ENCODE measurements around the gene CNOT4. TPM values are rescaled to one million over a fixed set of nuclear protein-coding genes. Genes with fewer than 3 reads are reported as not detected.

The CNOT4 gene
- total RNA-seq, 1 experiment from 2014 or later: 22.0 TPM

DNA sequence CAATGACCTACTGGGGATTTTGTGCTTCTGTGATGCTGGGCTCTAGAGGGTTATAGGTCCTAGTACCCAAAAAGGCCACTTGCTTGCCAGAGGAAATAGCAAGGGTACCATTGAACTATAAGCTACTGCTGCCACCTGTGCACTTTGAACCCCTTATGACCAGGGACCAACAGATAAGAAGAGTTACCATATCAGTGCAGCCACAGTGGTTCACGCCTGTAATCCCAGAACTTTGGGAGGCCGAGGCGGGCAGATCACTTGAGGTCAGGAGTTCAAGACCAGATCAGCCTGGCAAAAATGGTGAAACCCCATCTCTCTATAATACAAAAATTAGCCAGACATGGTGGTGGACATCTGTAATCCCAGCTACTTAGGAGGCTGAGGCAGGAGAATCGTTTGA is 15.5 kb upstream of the CNOT4 start:
- H3K27ac Mint-ChIP-seq (ENCODE audit: unreplicated experiment): no peak overlapping the region
- TF ChIP-seq, protein P1, sequence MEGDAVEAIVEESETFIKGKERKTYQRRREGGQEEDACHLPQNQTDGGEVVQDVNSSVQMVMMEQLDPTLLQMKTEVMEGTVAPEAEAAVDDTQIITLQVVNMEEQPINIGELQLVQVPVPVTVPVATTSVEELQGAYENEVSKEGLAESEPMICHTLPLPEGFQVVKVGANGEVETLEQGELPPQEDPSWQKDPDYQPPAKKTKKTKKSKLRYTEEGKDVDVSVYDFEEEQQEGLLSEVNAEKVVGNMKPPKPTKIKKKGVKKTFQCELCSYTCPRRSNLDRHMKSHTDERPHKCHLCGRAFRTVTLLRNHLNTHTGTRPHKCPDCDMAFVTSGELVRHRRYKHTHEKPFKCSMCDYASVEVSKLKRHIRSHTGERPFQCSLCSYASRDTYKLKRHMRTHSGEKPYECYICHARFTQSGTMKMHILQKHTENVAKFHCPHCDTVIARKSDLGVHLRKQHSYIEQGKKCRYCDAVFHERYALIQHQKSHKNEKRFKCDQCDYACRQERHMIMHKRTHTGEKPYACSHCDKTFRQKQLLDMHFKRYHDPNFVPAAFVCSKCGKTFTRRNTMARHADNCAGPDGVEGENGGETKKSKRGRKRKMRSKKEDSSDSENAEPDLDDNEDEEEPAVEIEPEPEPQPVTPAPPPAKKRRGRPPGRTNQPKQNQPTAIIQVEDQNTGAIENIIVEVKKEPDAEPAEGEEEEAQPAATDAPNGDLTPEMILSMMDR (IDR thresholded peaks at IDR 0.05; ENCODE audit: insufficient read depth in 1 of 2, low read depth in 1 of 2, low read length in 1 of 2, severe bottlenecking in 1 of 2, unreplicated experiment in 1 of 2): no peak
- no peaks in the 10 kb centered on the region for H3K27me3 Mint-ChIP-seq (ENCODE audit: insufficient read depth, unreplicated experiment)
- ChIA-PET CTCF (no interaction called here), POLR2A (no interaction called here)
- H3K36me3 ChIP-seq (ENCODE audit: control insufficient read depth, insufficient read depth, low read length): no peaks in the 10 kb centered on the region
- H3K36me3 Mint-ChIP-seq (ENCODE audit: insufficient read depth, unreplicated experiment): no peaks in the 10 kb centered on the region
- peaks cover 5% of the 10 kb centered on the region for H3K4me1 Mint-ChIP-seq (ENCODE audit: low read depth, unreplicated experiment)
- H3K9me3 Mint-ChIP-seq (ENCODE audit: unreplicated experiment): no peaks in the 10 kb centered on the region
- intact Hi-C loops (cut with micrococcal nuclease; ENCODE audit: unreplicated experiment): no loop called here
- no peaks in the 10 kb centered on the region for H3K27me3 ChIP-seq (replicated peaks; ENCODE audit: control insufficient read depth, insufficient read depth, low read length)
- no peak for DNase-seq
- no peaks in the 10 kb centered on the region for H3K9me3 ChIP-seq
- no peak overlapping the region for H3K4me3 ChIP-seq (ENCODE audit: low read depth, low read length)
- H3K4me1 ChIP-seq: peaks cover 9% of the 10 kb centered on the region
- no TSS peak for BruUV-seq (replicated peaks)
- H3K4me3 Mint-ChIP-seq (ENCODE audit: unreplicated experiment): no peak overlapping the region

DNA sequence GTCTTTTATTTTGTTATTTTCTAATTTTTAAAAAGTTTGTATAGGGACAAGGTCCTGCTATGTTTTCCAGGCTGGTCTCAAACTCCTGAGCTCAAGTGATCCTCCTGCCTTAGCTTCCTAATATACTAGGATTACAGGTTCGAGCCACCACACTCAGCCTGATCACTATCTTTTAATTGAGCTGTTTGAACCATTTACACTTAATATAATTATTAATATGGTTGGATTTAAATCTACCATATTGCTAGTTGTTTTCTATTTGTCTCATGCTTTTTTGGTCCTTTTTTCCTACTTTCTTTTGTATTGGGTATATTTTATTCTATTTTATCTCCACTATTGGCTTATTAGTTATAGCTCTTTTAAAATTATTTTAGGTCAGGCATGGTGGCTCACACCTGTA is 13.2 kb upstream of the CNOT4 start:
- H3K27me3 Mint-ChIP-seq (ENCODE audit: insufficient read depth, unreplicated experiment): no peaks in the 10 kb centered on the region
- H3K4me1 Mint-ChIP-seq (ENCODE audit: low read depth, unreplicated experiment): peaks cover 5% of the 10 kb centered on the region
- no peaks in the 10 kb centered on the region for H3K9me3 Mint-ChIP-seq (ENCODE audit: unreplicated experiment)
- no peaks in the 10 kb centered on the region for H3K27me3 ChIP-seq (replicated peaks; ENCODE audit: control insufficient read depth, insufficient read depth, low read length)
- H3K27ac Mint-ChIP-seq (ENCODE audit: unreplicated experiment): no peak overlapping the region
- H3K36me3 ChIP-seq (ENCODE audit: control insufficient read depth, insufficient read depth, low read length): no peaks in the 10 kb centered on the region
- TF ChIP-seq, protein P1 (IDR thresholded peaks at IDR 0.05; ENCODE audit: insufficient read depth in 1 of 2, low read depth in 1 of 2, low read length in 1 of 2, severe bottlenecking in 1 of 2, unreplicated experiment in 1 of 2): no peak
- no TSS peak for BruUV-seq (replicated peaks)
- H3K4me3 ChIP-seq (ENCODE audit: low read depth, low read length): no peak overlapping the region
- DNase-seq: no peak
- ChIA-PET CTCF (no interaction called here), POLR2A (no interaction called here)
- intact Hi-C loops (cut with micrococcal nuclease; ENCODE audit: unreplicated experiment): no loop called here
- H3K9me3 ChIP-seq: no peaks in the 10 kb centered on the region
- peaks cover 22% of the 10 kb centered on the region for H3K4me1 ChIP-seq
- H3K4me3 Mint-ChIP-seq (ENCODE audit: unreplicated experiment): no peak overlapping the region
- H3K36me3 Mint-ChIP-seq (ENCODE audit: insufficient read depth, unreplicated experiment): no peaks in the 10 kb centered on the region

GRCh38 chr7:135522509-135522908 is 12.6 kb upstream of the CNOT4 start:
- Histone ChIP-seq H3K9me3 (no peaks in the 10 kb centered on the region), H3K4me3 (ENCODE audit: low read depth, low read length) (no peak overlapping the region), H3K27me3 (replicated peaks; ENCODE audit: control insufficient read depth, insufficient read depth, low read length) (no peaks in the 10 kb centered on the region), H3K4me1 (peaks cover 22% of the 10 kb centered on the region), H3K36me3 (ENCODE audit: control insufficient read depth, insufficient read depth, low read length) (no peaks in the 10 kb centered on the region)
- ChIA-PET CTCF (no interaction called here), POLR2A (no interaction called here)
- Mint-ChIP-seq H3K4me1 (ENCODE audit: low read depth, unreplicated experiment) (peaks cover 5% of the 10 kb centered on the region), H3K4me3 (ENCODE audit: unreplicated experiment) (no peak overlapping the region), H3K27ac (ENCODE audit: unreplicated experiment) (no peak overlapping the region), H3K27me3 (ENCODE audit: insufficient read depth, unreplicated experiment) (no peaks in the 10 kb centered on the region), H3K36me3 (ENCODE audit: insufficient read depth, unreplicated experiment) (no peaks in the 10 kb centered on the region), H3K9me3 (ENCODE audit: unreplicated experiment) (no peaks in the 10 kb centered on the region)
- intact Hi-C loops (cut with micrococcal nuclease; ENCODE audit: unreplicated experiment): no loop called here
- no TSS peak for BruUV-seq (replicated peaks)
- TF ChIP-seq, protein P1 (IDR thresholded peaks at IDR 0.05; ENCODE audit: insufficient read depth in 1 of 2, low read depth in 1 of 2, low read length in 1 of 2, severe bottlenecking in 1 of 2, unreplicated experiment in 1 of 2): no peak
- DNase-seq: no peak
